GM10248 (cell line): Measurements from ENCODE around the gene PSMG1.

Experiments
- CTCF ChIA-PET: fragments of 300-600 bp; sonication (Branson Sonifier 250); formaldehyde crosslinking; extraction: SDS; loops from one replicate; lab custom pipeline; 2021; ENCODE audit warnings: antibody characterized with exemption; lab: Yijun Ruan, JAX
- POLR2A ChIA-PET: fragments of 350-650 bp; sonication (Branson Sonifier 250); formaldehyde crosslinking; extraction: SDS; loops from one replicate; lab custom pipeline; 2020; ENCODE audit warnings: antibody characterized with exemption; lab: Yijun Ruan, JAX
- DNase-seq: peaks from one replicate; pipeline ENCODE4 v3.0.0; 2012; ENCODE audit errors: extremely low spot score
- TF ChIP-seq, protein P1 (sequence below): IDR thresholded peaks from 2 replicates; pipeline ENCODE4 v1.5.1; 2012; ENCODE audit warnings: mild to moderate bottlenecking, low read depth; ENCODE audit errors: extremely low read depth, missing control alignments, control extremely low read depth

The PSMG1 gene

DNA sequence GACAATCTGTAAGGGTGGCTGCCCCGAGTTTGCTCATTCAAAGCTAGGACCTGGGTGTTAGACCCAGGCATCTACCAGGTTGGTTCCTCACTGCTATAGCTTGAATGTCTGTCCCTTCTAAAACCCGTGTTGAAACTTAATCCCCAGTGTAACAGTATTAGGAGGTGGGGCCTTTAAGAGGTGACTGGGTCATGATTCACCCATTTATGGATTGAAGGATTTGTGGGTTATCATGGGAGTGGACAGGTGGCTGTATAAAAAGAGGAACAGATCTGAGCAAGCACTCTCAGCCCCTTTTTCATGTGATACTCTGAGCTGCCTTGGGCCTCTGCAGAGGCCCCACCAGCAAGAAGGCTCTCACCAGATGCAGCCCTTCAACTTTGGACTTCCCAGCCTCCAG, 29.4 kb downstream of the PSMG1 start:
- POLR2A ChIA-PET: no interaction called here
- CTCF ChIA-PET: interaction anchor here (1.3 kb wide), 1 partner anchor 43 kb away, joined by 3 read pairs; no protein-coding TSS in a partner anchor
- TF ChIP-seq, protein P1, sequence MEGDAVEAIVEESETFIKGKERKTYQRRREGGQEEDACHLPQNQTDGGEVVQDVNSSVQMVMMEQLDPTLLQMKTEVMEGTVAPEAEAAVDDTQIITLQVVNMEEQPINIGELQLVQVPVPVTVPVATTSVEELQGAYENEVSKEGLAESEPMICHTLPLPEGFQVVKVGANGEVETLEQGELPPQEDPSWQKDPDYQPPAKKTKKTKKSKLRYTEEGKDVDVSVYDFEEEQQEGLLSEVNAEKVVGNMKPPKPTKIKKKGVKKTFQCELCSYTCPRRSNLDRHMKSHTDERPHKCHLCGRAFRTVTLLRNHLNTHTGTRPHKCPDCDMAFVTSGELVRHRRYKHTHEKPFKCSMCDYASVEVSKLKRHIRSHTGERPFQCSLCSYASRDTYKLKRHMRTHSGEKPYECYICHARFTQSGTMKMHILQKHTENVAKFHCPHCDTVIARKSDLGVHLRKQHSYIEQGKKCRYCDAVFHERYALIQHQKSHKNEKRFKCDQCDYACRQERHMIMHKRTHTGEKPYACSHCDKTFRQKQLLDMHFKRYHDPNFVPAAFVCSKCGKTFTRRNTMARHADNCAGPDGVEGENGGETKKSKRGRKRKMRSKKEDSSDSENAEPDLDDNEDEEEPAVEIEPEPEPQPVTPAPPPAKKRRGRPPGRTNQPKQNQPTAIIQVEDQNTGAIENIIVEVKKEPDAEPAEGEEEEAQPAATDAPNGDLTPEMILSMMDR: no peak
- no peak for DNase-seq

DNA sequence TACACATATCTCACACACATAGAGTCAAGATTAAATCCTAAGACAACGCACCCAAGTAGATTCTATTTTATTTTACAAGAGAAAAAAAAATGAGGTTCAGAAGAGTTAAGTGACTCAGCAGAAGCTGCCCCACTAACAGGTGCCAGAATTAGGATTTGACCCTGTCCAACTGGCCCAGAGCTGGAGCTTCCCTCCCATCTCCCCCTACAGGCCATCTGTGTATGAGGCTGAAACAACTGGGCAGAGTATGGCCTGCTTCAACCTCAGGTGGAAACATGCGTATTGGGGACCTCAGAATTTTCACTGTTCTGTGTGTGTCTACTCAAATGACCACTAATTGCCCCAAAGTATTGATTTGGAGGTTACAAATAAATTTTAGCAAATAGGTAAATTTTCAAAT, 29.9 kb downstream of the PSMG1 start:
- DNase-seq: no peak
- ChIA-PET CTCF (interaction anchor here (1.3 kb wide), 1 partner anchor 43 kb away, joined by 3 read pairs; no protein-coding TSS in a partner anchor), POLR2A (no interaction called here)
- TF ChIP-seq, protein P1: no peak

DNA sequence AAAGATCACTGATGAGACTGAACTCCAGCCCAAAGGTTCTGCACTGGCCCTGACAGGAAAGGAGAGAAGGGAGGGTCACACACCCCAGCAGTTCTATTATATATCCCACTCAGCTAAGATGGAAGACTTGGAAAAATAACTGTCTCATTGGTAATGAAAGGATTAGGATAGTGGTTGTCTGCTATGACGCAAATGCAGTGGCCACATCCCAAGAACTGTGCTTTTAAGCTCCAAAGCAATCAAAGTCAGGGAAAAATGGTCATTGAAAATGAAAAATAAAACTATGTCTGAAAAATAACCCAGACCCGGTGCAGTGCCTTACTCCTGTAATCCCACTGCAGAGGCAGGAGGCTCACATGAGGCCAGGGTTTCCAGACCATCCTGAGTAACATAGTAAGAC, 31.0 kb downstream of the PSMG1 start:
- DNase-seq: no peak
- ChIA-PET POLR2A (no interaction called here), CTCF (no interaction called here)
- TF ChIP-seq, protein P1: no peak

DNA sequence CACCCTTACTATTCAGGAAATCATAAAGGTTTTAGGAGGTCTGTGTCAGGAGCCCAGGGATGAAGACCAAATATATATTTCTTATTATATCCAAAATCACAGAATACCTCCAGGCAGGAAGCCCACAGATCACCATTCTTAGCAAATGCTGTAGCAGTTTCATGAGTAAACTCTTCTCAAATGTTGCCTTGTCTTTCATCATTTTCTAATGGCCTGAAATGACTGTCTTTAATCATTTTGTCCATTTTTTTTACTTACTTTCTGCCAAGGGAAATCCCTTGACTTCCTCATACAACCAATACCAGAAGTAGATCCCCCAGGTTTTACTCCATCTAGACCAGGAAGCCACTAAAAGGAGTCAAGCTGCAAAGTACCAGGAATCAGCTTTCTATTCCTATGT, 32.4 kb downstream of the PSMG1 start:
- TF ChIP-seq, protein P1: no peak
- POLR2A ChIA-PET: no interaction called here
- DNase-seq: no peak
- CTCF ChIA-PET: interaction anchor here (1.2 kb wide), 2 partner anchors 13 to 367 kb away, joined by 3 to 7 read pairs; no protein-coding TSS in a partner anchor

DNA sequence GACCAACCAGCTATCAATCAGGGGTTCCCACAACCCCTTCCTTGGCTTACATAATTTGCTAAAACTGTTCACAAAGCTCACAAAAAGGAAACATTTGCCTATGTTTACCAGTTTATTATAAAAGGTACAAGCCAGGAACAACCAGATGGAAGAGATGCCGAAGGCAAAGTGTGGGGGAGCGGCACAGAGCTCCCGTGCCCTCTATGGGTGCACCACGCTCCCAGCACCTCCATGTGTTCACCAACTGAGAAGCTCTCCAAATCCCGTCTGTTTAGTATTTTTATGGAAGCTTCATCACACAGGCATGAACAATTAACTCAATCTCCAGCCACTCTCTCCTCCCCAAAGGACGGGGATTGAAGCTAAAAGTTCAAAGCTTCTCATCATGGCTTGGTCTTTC, 32.9 kb downstream of the PSMG1 start:
- TF ChIP-seq, protein P1: no peak
- POLR2A ChIA-PET: no interaction called here
- CTCF ChIA-PET: interaction anchor here (1.2 kb wide), 2 partner anchors 13 to 368 kb away, joined by 3 to 7 read pairs; no protein-coding TSS in a partner anchor
- DNase-seq: no peak

DNA sequence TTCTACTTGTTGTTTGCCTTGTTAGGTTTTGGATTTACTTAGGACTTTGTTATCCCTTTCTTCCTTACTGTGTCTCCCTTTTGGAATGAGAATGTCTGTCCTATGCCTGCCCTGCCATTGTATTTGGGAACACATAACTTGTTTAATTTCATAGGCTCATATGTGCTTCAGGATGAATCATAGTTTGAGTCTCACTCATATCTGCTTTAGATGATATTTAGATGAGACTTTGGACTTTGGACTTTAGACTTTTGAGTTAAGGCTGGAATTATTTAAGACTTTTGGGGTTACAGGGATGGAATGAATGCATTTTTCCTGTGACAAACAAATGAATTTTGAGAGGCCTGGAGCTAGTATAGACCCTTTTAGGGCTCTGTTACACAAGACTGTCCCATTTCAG, 33.4 kb downstream of the PSMG1 start:
- POLR2A ChIA-PET: no interaction called here
- no peak for DNase-seq
- CTCF ChIA-PET: interaction anchor here (1.2 kb wide), 2 partner anchors 12 to 368 kb away, joined by 3 to 7 read pairs; no protein-coding TSS in a partner anchor
- TF ChIP-seq, protein P1: no peak
